ENCODE measurements around the gene CELF5.
"Not testable (repeated sequence)": the region's sequence is repeated elsewhere in the genome, so short reads cannot be mapped to it uniquely, and the experiment has no call there.

Gene CELF5

DNA sequence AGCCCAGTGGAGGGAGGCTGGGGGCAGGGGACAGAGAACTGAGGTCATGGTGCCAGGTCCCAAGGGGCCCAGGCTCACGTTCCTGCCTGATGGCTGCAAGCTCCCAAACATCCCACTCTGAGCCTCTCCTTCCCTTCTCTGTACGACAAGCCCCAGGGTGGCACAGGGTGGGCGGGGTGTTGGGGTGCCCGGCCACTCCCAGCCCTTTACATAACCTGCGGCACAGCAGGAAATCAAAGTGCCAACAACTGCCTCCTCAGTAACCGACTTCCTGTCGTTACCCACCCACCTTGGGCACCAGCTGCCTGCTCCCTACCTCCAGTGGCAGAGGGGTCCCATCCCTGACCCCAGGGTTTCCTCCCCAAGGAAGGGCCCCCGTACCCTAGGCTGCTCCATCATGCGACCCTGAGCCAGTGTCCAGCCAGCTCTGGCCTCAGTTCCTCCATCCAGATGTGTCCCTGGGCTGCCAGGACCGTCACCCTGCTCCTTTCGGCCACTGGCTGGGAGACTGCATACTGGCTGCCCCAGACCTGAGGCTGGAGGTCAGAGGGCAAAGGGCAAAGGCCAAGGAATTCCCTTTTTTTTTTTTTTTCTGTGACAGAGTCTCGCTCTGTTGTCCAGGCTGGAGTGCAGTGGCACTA is 114.2 kb downstream of the CELF5 start:
- TF ChIP-seq, protein P1, sequence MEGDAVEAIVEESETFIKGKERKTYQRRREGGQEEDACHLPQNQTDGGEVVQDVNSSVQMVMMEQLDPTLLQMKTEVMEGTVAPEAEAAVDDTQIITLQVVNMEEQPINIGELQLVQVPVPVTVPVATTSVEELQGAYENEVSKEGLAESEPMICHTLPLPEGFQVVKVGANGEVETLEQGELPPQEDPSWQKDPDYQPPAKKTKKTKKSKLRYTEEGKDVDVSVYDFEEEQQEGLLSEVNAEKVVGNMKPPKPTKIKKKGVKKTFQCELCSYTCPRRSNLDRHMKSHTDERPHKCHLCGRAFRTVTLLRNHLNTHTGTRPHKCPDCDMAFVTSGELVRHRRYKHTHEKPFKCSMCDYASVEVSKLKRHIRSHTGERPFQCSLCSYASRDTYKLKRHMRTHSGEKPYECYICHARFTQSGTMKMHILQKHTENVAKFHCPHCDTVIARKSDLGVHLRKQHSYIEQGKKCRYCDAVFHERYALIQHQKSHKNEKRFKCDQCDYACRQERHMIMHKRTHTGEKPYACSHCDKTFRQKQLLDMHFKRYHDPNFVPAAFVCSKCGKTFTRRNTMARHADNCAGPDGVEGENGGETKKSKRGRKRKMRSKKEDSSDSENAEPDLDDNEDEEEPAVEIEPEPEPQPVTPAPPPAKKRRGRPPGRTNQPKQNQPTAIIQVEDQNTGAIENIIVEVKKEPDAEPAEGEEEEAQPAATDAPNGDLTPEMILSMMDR (IDR thresholded peaks at IDR 0.05; ENCODE audit: low read depth, low read length, missing control alignments) = no peak
- in situ Hi-C loops (cut with HindIII; ENCODE audit: low sequenced_read_pairs) = no loop called here
- DNase-seq (ENCODE audit: low read depth) = no peak
- H3K4me3 ChIP-seq (ENCODE audit: low read depth, low read length) = no peak overlapping the region

DNA sequence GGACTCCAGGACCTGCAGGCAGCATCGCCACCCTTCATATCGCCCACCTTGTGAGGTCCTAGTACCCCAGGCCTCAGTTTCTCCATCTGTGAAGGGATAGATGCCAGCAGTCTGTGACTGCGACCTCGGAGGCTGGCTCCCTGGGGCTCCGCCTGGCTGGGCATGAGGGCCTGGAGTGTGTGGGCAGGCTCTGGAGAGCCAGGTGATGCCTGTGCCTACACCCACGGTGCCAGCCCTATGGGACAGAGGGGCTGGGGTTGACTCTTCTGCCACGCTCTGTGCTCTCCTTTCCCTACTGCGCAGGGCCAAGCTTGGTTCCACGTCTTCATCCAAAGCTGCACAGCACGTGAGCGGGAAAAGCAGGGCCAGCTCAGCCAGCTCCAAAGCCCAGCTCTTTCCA is 115.9 kb downstream of the CELF5 start:
- TF ChIP-seq, protein P1 (IDR thresholded peaks at IDR 0.05; ENCODE audit: low read depth, low read length, missing control alignments) = no peak
- no peak for DNase-seq (ENCODE audit: low read depth)
- H3K4me3 ChIP-seq (ENCODE audit: low read depth, low read length) = no peak overlapping the region
- in situ Hi-C loops (cut with HindIII; ENCODE audit: low sequenced_read_pairs) = no loop called here

GRCh38 chr19:3342246-3342645 is 117.8 kb downstream of the CELF5 start:
- no peak for DNase-seq (ENCODE audit: low read depth)
- in situ Hi-C loops (cut with HindIII; ENCODE audit: low sequenced_read_pairs) = no loop called here
- no peak overlapping the region for H3K4me3 ChIP-seq (ENCODE audit: low read depth, low read length)
- TF ChIP-seq, protein P1 (IDR thresholded peaks at IDR 0.05; ENCODE audit: low read depth, low read length, missing control alignments) = no peak

DNA sequence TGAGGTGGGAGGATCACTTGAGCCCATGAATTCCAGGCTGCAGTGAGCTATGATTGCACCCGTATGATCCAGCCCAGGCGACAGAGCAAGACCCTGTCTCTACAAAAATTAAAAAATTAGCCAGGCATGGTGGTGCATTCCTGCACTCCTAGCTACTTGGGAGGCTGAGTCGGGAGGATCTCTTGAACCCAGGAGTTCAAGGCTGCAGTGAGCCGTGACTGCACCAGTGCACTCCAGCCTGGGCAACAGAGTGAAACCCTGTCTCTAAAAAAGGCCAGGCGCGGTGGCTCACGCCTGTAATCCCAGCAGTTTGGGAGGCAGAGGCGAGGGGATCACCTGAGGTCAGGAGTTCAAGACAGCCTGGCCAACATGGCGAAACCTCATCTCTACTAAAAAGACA is 118.5 kb downstream of the CELF5 start:
- DNase-seq (ENCODE audit: low read depth); in situ Hi-C loops (cut with HindIII; ENCODE audit: low sequenced_read_pairs); H3K4me3 ChIP-seq (ENCODE audit: low read depth, low read length): not testable (repeated sequence)

GRCh38 chr19:3343619-3344502 is 119.4 kb downstream of the CELF5 start:
- DNase-seq (ENCODE audit: low read depth) = peak; percentile 58
- peak overlapping the region; percentile 30 for H3K4me3 ChIP-seq (ENCODE audit: low read depth, low read length)
- TF ChIP-seq, protein P1 (IDR thresholded peaks at IDR 0.05; ENCODE audit: low read depth, low read length, missing control alignments) = no peak
- in situ Hi-C loops (cut with HindIII; ENCODE audit: low sequenced_read_pairs) = no loop called here

DNA sequence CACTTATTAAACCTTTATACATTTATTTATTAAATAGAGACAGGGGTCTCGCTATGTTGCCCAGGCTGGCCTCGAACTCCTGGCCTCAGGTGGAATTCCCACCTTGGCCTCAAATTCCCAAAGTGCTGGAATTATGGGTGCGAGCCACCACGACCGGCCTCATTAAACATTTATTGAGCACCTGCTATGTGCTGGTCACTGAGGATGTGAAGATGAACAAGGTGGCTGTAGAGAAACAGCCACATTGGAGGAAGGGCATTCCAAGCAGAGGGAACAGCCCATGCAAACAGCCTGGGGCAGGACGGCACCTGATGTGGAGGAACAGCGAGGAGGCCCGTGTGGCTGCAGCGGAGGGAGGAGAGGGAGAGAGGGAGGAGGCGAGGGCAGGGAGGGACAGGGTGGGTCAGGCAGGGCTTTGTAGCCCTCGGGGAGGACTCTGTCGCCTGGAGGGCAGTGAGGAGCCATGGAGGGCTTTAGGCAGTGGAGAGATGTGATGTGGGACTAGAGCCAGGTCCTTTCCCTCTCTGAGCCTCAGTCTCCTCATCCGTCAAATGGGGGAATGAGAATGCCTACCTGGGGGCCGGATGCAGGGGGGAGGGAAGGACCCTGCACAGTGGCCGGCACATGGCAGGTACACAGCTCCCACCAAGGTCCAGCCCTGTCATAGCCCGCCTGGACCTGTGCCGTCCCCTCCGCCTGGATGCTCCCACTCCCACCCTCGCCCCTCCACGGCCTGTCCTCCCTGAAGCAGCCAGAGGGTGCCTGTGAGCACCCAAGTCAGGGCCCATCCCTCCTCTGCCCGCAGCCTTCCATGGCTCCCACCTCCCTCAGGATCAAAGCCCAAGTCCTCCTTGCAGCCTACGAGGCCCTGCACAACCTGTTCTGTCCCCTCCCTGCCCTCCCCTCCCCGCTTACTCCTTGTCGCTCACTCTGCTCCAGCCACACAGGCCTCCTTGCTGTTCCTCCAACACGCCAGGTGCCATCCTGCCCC is 120.4 kb downstream of the CELF5 start:
- TF ChIP-seq, protein P1 (IDR thresholded peaks at IDR 0.05; ENCODE audit: low read depth, low read length, missing control alignments) = no peak
- H3K4me3 ChIP-seq (ENCODE audit: low read depth, low read length) = no peak overlapping the region
- DNase-seq (ENCODE audit: low read depth) = no peak
- in situ Hi-C loops (cut with HindIII; ENCODE audit: low sequenced_read_pairs) = no loop called here

Measured in astrocyte of the cerebellum (primary cell).